Measurements from ENCODE around the gene SS18L1. TPM values are rescaled to one million over a fixed set of nuclear protein-coding genes. Genes with fewer than 3 reads are reported as not detected.

Gene SS18L1
- total and polyA plus RNA-seq, 3 donors from 2014 or later = 16.2 to 69.5 (median 54.6) TPM

DNA sequence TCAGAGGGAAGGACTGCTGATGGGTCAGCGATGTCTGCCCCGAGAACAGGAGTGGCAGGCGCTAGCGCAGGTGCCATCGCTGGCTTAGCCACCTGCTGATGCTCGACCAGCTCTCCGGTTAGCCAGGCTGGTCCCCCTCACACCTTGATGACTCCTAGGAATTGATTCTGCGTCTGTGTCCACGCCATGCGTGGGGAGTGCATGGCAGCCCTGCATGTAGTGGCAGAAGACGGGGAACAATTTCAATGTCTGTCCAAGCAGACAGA lies 6.7 kb downstream of the SS18L1 start:
- H3K36me3 ChIP-seq (ENCODE audit: low read depth, missing control alignments) = no peaks in the 10 kb centered on the region
- H3K4me1 ChIP-seq = peaks cover 12% of the 10 kb centered on the region
- WGBS, 2 donors = 90 to 96% methylated on average over 9 to 10 of the region's 11 CpGs

GRCh38 chr20:62151225-62151624 lies 7.7 kb downstream of the SS18L1 start:
- H3K4me1 ChIP-seq = peaks cover 3% of the 10 kb centered on the region
- intact Hi-C loops (cut with DNase I; ENCODE audit: low total_unique reads) = no loop called here
- 87 to 89% methylated on average over 7 to 11 of the region's 11 CpGs for WGBS, 2 donors
- no peak overlapping the region for H3K27ac ChIP-seq
- no peak overlapping the region for H3K4me3 ChIP-seq
- no peaks in the 10 kb centered on the region for H3K9me3 ChIP-seq
- H3K36me3 ChIP-seq (ENCODE audit: low read depth, missing control alignments) = no peaks in the 10 kb centered on the region
- no peaks in the 10 kb centered on the region for H3K27me3 ChIP-seq
- TF ChIP-seq POLR2A (IDR thresholded peaks at IDR 0.05) = no peak
- TF ChIP-seq, protein P1, sequence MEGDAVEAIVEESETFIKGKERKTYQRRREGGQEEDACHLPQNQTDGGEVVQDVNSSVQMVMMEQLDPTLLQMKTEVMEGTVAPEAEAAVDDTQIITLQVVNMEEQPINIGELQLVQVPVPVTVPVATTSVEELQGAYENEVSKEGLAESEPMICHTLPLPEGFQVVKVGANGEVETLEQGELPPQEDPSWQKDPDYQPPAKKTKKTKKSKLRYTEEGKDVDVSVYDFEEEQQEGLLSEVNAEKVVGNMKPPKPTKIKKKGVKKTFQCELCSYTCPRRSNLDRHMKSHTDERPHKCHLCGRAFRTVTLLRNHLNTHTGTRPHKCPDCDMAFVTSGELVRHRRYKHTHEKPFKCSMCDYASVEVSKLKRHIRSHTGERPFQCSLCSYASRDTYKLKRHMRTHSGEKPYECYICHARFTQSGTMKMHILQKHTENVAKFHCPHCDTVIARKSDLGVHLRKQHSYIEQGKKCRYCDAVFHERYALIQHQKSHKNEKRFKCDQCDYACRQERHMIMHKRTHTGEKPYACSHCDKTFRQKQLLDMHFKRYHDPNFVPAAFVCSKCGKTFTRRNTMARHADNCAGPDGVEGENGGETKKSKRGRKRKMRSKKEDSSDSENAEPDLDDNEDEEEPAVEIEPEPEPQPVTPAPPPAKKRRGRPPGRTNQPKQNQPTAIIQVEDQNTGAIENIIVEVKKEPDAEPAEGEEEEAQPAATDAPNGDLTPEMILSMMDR (IDR thresholded peaks at IDR 0.05) = no peak
- no peak for DNase-seq

More for the DNA sequence above, 6.7 kb downstream of the SS18L1 start:
- Histone ChIP-seq H3K27ac (no peak overlapping the region), H3K27me3 (no peaks in the 10 kb centered on the region), H3K9me3 (no peaks in the 10 kb centered on the region), H3K4me3 (no peak overlapping the region)
- intact Hi-C loops (cut with DNase I; ENCODE audit: low total_unique reads) = no loop called here
- TF ChIP-seq, protein P1 (IDR thresholded peaks at IDR 0.05) = no peak
- DNase-seq = no peak

DNA sequence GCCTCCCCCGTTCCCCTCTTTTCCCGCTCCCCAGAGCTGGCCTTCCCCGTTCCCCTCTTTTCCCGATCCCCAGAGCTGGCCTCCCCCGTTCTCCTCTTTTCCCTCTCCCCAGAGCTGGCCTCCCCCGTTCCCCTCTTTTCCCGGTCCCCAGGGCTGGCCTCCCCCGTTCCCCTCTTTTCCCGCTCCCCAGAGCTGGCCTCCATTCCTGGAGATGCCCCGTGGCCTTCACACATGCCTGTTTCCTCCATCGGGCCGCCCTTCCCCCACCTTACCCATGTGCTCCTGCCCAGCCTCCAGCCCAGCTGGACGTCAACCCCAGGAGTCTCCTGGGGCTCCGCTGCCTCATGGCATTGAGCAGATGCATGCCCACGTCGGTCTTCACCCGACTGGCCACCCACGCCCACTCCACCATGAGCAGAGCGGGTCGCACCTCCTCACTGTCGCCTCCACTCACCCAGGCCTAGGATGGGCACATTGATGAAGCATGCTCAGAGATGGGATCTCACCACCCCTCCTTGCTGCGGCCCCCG lies 8.3 kb downstream of the SS18L1 start:
- H3K4me3 ChIP-seq = no peak overlapping the region
- no peak overlapping the region for H3K27ac ChIP-seq
- 85 to 89% methylated on average over 15 to 23 of the region's 23 CpGs for WGBS, 2 donors
- TF ChIP-seq, protein P1 (IDR thresholded peaks at IDR 0.05) = no peak
- TF ChIP-seq POLR2A (IDR thresholded peaks at IDR 0.05) = no peak
- no peaks in the 10 kb centered on the region for H3K9me3 ChIP-seq
- DNase-seq = no peak
- no peaks in the 10 kb centered on the region for H3K36me3 ChIP-seq (ENCODE audit: low read depth, missing control alignments)
- intact Hi-C loops (cut with DNase I; ENCODE audit: low total_unique reads) = no loop called here
- no peaks in the 10 kb centered on the region for H3K27me3 ChIP-seq
- peaks cover 7% of the 10 kb centered on the region for H3K4me1 ChIP-seq

GRCh38 chr20:62155428-62156253 lies 12.1 kb downstream of the SS18L1 start:
- DNase-seq = no peak
- H3K4me1 ChIP-seq = peaks cover 7% of the 10 kb centered on the region
- TF ChIP-seq POLR2A (IDR thresholded peaks at IDR 0.05) = no peak
- TF ChIP-seq, protein P1 (IDR thresholded peaks at IDR 0.05) = no peak
- H3K27ac ChIP-seq = no peak overlapping the region
- H3K36me3 ChIP-seq (ENCODE audit: low read depth, missing control alignments) = no peaks in the 10 kb centered on the region
- no peaks in the 10 kb centered on the region for H3K9me3 ChIP-seq
- intact Hi-C loops (cut with DNase I; ENCODE audit: low total_unique reads) = no loop called here
- 87 to 92% methylated on average over 29 of the region's 29 CpGs for WGBS, 2 donors
- no peaks in the 10 kb centered on the region for H3K27me3 ChIP-seq
- H3K4me3 ChIP-seq = no peak overlapping the region

GRCh38 chr20:62156254-62156556 lies 12.6 kb downstream of the SS18L1 start:
- DNase-seq = no peak
- Histone ChIP-seq H3K27ac (no peak overlapping the region), H3K36me3 (ENCODE audit: low read depth, missing control alignments) (no peaks in the 10 kb centered on the region), H3K4me1 (peaks cover 6% of the 10 kb centered on the region), H3K9me3 (no peaks in the 10 kb centered on the region), H3K4me3 (no peak overlapping the region), H3K27me3 (no peaks in the 10 kb centered on the region)
- TF ChIP-seq POLR2A (IDR thresholded peaks at IDR 0.05) = no peak
- TF ChIP-seq, protein P1 (IDR thresholded peaks at IDR 0.05) = no peak
- 80 to 83% methylated on average over 3 of the region's 3 CpGs for WGBS, 2 donors
- intact Hi-C loops (cut with DNase I; ENCODE audit: low total_unique reads) = no loop called here

Data from testis (tissue), 3 donors.